GM21825 (cell line): ENCODE data around the gene LALBA.
"Not testable (repeated sequence)": the region's sequence is repeated elsewhere in the genome, so short reads cannot be mapped to it uniquely, and the experiment has no call there.

ENCODE experiments used
- ATAC-seq: cut with Tn5 transposase; IDR thresholded peaks from one replicate; pipeline ENCODE4 v1.9.1; 2021; ENCODE audit warnings: mild to moderate bottlenecking, moderate library complexity; ENCODE audit not compliant: unreplicated experiment

The LALBA gene

GRCh38 chr12:48569946-48570345 lies at the start of gene LALBA:
Gene LALBA (minus strand): TSS chr12:48570046. CDS start chr12:48570020, 26 bp downstream.
- ATAC-seq = no peak

DNA sequence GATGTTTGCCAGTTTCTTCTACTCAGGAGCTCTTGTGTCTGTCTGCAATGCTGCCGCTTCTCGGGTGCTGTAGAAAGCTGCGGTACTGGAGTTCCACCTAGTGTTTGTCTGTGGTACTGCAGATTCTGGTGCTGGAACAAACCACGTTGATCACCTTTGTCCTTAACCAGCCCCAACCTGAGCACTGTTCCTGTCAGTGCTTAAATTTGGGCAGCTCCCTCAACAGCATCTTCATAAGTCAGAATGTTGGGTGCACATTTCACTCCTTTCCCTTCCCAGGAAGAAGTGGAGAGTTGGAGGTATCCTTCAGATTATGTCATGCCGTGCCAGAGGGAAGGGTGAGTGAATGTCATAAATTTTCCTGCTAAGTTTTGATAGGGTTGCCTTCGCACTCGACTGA lies 48.7 kb upstream of the LALBA start:
- no peak for ATAC-seq

DNA sequence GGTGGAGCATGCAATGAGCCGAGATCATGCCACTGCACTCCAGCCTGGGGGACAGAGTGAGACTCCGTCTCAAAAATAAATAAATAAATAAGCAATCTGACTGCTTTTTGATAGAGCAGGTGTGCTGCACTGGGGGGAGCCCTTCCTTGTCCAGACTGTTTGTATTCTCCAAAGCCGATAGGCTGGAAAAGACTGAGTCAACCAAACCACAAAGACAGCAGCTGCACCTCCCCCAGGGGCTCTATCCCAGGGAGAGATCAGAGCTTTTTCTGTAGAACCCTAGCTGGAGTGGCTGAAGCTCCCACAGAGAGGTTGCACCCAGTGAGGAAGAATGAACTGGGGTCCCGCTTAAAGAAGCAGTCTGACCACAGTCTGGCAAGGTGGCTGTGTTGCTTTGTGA lies 45.8 kb upstream of the LALBA start:
- ATAC-seq = no peak

DNA sequence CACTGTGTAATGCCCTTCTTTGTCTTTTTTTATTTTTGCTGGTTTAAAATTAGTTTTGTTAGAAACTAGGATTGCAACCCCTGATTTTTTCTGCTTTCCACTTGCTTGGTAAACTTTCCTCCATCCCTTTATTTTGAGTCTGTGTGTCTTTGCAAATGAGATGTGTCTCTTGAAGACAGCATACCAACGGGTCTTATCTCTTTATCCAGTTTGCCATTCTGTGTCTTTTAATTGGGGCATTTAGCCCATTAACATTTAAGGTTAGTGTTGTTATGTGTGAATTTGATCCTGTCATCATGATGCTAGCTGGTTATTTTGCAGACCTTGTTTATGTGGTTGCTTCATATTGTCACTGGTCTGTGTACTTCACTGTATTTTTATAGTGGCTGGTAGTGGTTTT lies 43.5 kb upstream of the LALBA start:
- ATAC-seq = no peak

DNA sequence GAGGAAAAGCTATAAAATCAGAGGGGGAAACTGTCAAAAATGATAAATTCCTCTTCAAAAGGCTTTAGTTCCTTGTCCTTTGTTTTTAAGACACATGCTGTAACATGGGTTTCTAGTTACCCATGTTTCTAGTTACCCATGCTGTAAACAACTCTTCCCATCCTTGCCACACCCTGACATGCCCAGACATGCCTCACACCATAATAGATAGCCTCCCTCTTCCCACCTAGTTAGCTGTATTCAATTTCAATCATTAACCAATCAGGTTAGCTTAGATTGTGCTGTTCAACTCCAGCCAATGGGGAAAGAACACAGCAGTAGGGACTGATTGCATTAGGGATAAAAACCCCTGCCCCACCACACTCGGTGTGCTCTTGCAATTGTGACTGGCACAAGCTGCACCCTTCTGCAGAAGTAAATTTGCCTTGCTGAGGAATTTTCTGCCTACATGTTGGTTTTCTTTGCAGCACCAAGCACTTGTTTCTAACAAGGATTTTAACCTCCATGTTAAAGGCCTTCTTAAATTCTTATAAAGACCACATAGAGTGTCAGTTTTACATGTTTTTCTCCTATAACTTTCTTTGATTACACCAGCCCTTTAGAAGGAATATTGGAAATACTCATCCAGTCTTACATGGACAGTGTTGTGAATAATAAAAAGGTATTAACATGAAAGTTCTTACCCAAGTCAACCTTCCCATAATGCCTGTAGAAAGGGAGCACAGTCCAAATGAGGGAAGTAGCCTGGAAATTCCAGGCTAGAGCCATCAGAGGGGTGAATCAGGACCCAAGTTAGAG lies 32.5 kb upstream of the LALBA start:
- no peak for ATAC-seq

DNA sequence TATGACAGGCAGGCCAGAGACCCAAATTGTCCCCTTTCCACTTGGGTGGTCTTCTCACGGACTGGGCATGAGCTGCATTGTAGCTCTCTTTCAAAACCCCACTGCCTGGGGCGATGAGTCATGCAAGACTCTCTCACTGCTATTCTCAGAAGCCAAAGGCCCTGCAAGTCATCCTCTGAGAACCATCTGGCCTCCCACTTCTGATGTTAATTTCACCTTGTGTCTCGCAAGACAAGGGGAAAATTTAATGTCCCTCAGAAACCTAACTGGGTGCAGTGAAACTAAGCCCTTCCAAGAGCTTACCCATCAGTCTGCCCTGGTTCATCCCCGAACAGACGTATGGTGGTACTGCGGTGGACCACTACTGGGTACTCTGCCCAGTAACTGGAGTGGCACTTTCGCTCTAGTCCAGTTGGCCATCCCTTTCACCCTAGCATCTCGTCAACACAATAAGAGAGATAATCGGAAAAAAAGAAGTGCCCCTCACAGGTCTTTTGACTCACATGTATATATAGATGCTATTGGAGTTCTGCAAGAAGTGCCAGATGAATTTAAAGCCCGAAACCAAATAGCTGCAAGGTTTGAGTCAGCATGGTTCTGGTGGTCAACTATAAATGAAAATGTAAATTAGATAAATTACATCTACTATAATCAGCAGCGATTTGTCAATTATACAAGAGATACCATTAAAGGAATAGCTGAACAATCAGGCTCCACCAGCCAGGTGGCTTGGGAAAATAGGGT lies 31.3 kb upstream of the LALBA start:
- peak; percentile 86 for ATAC-seq

GRCh38 chr12:48600552-48600951 lies 30.7 kb upstream of the LALBA start:
- ATAC-seq = no peak

- ATAC-seq = no peak
Measured at GRCh38 chr12:48592591-48593086, 22.8 kb upstream of the LALBA start.

- ATAC-seq = no peak
Measured at GRCh38 chr12:48586361-48586760, 16.5 kb upstream of the LALBA start.

DNA sequence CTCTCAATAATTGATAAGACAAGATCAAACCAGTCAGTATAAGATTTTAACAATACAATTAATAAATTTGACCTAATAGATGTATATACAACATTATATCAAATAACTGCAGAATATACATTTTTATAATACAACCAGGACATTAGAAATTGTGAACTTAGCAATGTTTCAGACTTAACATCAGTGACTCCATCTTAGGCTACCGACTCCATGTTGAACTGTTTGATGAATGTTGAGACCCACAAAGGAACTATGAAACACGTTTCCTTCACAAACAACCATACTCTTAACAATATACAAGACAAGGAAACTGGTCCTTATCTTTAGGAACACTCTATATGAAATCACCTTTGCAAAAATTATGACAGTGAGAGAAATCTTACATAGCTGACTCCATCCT lies 13.9 kb upstream of the LALBA start:
- ATAC-seq = no peak

GRCh38 chr12:48580831-48581230 lies 11.0 kb upstream of the LALBA start:
- ATAC-seq = no peak

DNA sequence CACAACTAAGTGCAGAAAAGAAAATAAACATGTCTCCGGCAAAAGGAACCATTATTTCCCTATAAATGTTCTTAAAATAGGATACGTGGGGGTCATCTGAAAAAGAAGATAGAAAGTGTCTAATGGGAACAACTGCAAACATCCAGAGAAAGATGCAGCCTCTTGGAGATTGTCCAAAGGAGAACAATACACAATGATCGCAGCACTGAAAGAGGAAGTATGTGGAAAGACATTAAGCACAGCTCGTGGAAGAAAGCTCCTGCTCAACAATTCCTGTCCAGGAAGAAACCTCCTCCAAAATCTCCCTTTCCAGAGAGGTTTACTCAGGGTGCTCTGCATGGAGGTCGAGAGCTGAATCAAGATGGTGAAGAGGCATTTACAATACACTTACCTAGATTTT lies 2.5 kb upstream of the LALBA start:
- ATAC-seq = no peak

DNA sequence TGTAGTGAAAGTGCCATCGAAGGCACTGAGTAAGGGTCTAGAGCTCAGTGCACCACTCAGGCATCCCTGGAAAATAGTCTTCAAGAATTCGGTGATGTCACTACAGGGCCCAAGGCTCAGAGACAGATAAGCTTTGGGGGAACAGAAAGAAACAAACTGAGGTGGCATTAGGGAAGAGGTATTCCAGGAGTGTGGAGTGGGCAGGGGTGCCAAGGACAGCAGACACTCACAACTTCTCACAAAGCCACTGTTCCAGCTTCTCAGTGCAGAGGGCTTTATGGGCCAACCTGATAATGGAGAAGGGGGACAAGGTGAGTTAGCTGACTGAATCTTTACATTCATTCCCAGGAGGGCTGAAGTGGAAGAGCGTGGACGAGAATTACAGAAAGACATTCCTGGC lies 2.1 kb downstream of the LALBA start:
- ATAC-seq = no peak

GRCh38 chr12:48557919-48558318 lies 11.9 kb downstream of the LALBA start:
- no peak for ATAC-seq

DNA sequence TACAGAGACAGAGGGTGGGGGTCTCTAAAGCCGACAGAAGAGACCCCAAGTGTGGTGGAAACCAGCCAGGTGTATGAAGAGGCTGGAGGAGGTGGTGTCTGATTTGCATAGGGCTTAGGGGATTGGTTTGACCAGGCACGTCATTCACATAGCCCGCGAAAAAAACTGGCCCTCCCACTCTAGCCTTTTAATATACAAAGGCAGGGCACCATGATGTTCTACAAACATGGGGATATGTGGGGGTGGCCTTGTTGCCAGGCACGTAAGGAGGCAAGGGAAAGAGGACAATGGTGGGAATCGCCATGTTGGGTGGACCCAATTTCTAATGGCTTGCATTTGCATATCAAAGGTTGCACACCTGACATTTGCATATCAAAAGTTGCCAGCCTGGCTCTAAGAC lies 13.2 kb downstream of the LALBA start:
- ATAC-seq = no peak

DNA sequence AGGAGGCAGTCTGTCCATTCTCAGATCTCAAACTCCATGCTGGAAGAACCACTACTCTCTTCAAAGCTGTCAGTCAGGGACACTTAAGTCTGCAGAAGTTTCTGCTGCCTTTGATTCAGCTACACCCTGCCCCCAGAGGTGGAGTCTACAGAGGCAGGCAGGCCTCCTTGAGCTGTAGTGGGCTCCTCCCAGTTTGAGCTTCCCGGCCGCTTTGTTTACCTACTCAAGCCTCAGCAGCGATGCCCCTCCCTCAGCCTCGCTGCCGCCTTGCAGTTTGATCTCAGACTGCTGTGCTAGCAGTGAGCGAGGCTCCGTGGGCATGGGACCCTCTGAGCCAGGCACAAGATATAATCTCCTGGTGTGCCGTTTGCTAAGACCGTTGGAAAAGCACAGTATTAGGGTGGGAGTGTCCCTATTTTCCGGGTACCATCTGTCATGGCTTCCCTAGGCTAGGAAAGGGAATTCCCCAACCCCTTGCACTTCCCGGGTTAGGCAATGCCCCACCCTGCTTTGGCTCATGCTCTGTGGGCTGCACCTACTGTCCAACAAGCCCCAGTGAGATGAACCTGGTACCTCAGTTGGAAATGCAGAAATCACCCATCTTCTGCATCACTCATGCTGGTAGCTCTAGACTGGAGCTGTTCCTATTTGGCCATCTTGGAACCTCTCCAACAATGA lies 16.0 kb downstream of the LALBA start:
- not testable (repeated sequence) for ATAC-seq

DNA sequence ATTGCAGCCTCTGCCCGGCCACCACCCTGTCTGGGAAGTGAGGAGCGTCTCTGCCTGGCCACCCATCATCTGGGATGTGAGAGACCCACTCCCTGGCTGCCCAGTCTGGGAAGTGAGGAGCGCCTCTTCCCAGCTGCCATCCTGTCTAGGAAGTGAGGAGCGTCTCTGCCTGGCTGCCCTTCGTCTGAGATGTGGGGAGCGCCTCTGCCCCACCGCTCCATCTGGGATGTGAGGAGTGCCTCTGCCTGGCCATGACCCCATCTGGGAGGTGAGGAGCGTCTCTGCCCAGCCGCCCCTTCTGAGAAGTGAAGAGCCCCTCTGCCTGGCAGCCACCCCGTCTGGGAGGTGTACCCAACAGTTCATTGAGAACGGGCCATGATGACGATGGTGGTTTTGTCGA lies 18.2 kb downstream of the LALBA start:
- ATAC-seq = not testable (repeated sequence)

DNA sequence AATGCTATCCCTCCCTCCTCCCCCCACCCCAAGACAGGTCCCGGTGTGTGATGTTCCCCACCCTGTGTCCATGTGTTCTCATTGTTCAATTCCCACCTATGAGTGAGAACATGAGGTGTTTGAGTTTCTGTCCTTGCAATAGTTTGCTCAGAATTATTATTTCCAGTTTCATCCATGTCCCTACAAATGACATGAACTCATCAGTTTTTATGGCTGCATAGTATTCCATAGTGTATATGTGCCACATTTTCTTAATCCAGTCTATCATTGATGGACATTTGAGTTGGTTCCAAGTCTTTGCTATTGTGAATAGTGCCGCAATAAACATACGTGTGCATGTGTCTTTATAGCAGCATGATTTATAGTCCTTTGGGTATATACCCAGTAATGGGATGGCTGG lies 22.8 kb downstream of the LALBA start:
- ATAC-seq = not testable (repeated sequence)

GRCh38 chr12:48545833-48546469 lies 23.9 kb downstream of the LALBA start:
- ATAC-seq = no peak

DNA sequence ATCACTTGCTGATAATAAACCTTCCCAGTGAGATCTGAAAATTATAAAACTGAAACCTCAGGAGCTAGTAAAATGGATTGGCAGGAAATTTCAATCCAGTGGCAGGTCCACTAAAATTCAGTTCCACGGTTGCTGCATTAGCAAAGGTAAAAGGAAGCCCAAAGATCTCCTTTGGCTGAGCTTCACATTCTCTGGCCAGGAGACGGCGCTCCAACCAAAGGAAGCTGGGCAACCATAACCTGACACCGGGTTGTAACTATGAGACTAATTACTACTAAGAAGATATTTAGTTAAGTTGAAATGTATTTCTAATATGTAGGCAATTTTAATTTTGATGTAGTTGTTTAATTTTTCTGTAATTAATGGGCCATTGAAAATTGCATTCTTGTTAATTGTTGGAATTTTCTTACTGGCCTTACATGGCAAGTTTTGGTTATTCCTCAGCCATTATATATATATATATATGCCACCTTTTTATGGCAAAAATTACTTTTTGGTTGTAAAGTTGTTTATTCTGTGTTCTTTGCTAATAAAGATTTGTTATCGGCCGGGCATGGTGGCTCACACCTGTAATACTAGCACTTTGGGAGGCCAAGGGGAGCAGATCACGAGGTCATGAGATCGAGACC lies 27.4 kb downstream of the LALBA start:
- no peak for ATAC-seq

DNA sequence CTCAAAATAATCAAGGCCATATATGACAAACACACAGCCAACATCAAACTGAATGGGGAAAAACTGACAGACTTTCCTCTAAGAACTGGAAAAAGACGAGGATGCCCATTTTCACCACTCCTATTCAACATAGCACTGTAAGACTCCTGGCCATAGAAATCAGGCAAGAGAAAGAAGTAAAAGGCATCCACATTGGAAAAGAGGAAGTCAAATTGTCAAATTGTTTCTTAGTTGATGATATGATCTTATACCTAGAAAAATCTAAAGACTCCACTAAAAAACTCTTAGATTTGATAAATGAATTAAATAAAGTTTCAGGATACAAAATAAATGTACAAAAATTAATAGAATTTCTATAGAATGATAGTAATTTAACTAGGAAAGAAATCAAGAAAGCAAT lies 33.2 kb downstream of the LALBA start:
- ATAC-seq = no peak
